ENCODE results near the gene DENND6A. TPM values are rescaled to one million over a fixed set of nuclear protein-coding genes. Genes with fewer than 3 reads are reported as not detected.
A peak's percentile ranks its signal among the peaks of the same experiment; 100 is the strongest.
"Not testable (repeated sequence)": the region's sequence is repeated elsewhere in the genome, so short reads cannot be mapped to it uniquely, and the experiment has no call there.

Gene DENND6A
- polyA plus RNA-seq, 4 donors = 25.3 to 33.7 (median 29.8) TPM

DNA sequence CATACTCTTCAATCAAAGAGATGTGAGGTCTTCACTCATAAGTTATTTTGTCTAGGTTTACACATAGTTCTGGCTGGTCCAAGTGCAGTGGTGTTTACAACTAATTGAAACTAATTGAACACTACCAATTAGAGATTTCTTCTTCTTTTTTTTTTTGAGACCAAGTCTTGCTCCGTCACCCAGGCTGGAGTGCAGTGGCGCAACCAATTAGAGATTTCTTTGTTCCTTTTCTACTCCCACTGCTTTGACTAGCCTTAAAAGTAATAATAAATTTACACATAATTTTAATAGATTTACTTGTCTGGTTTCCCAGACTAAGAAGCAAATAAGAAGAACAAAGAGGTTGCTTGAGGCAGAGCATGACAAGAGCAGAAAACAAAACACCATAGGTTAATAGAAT, 6.7 kb upstream of the DENND6A start:
- no peak for DNase-seq (ENCODE audit: low read depth in 4 of 4, low spot score in 2 of 4)

DNA sequence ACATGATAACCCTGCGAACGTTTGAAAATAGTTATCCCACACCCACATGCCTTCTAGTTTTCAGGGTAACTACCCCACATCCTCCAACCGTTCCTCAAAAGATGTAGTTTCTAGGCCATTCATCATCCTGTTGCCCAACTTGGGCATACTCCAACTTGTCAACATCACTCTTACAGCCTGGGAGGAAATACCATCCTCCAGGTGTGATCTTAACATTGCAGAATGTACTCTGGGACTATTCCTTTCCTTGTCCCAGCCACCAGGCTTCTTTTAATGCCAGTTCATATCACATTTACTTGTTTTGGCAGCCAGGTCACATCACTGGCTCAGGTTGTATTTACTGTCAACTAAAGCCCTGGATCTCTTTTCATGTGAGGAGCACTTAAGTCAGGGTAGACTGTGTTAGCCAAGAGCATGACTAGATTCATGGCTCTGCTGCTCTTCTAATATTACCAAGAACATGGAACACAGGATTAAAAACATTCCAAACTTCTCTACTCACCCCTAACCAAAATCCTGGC, 4.0 kb upstream of the DENND6A start:
- no peak for DNase-seq (ENCODE audit: low read depth in 4 of 4, low spot score in 2 of 4)

DNA sequence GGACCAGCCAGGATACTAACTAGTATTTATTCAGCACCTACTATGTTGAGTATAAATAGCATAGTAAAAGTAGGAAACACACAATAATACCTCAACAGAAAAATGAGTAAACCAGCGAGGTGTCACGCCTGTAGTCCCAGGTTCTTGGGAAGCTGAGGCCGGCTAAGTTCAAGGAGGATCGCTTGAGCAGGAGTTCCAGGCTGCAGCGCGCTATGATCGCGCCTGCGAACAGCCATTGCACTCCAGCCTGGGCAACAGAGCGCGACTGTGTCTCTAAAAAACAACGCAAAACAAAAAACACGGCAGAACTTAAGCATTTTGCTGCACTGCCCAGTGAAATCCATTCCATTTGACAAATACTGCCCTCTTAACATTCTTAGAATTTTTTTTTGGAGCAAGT, 1.3 kb upstream of the DENND6A start:
- no peak for DNase-seq (ENCODE audit: low read depth in 4 of 4, low spot score in 2 of 4)

DNA sequence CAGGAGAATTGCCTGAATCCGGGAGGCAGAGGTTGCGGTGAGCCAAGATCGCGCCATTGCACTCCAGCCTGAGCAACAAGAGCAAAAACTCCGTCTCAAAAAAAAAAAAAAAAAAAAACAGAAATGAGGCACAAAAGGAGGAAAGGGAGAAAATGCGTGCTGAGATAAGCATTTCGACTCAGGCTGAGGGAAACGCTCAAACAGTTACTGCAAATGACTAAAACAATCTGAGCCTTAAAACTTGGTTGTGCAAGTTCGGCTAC, 813 bp downstream of the DENND6A start:
- DNase-seq (ENCODE audit: low read depth in 4 of 4, low spot score in 2 of 4) = not testable (repeated sequence)

DNA sequence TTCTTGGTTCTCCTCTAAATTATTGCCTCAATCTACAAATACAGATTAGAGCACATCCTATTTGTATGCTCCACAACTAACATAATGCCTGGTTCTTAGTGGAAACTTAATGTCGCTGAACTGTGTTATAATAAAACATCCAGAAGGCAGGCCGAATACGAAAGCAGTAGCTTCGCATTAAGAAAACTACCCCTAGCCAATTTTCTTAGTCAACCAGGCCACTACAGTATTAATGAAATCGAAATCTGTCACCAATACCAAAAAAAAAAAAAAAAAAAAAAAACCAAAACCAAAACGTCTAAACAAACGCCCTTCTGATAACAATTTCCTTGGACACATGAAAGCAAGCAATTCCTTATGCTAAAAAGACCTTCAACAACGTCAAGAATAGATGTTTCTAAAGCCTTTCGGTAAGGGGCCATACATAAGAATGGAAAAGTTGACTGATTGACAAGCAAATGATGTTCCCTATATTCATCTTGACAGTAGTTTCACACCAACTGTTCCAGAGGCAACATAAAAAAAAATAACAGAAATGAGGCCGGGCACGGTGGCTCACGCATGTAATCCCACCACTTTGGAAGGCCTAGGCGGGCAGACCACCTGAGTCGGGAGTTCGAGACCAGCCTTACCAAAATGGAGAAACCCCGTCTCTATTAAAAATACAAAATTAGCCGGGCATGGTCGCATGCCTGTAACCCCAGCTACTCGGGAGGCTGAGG, 1.3 kb downstream of the DENND6A start:
- peak in 1 of 4 donors; percentile 23 for DNase-seq (ENCODE audit: low read depth in 4 of 4, low spot score in 2 of 4)

DNA sequence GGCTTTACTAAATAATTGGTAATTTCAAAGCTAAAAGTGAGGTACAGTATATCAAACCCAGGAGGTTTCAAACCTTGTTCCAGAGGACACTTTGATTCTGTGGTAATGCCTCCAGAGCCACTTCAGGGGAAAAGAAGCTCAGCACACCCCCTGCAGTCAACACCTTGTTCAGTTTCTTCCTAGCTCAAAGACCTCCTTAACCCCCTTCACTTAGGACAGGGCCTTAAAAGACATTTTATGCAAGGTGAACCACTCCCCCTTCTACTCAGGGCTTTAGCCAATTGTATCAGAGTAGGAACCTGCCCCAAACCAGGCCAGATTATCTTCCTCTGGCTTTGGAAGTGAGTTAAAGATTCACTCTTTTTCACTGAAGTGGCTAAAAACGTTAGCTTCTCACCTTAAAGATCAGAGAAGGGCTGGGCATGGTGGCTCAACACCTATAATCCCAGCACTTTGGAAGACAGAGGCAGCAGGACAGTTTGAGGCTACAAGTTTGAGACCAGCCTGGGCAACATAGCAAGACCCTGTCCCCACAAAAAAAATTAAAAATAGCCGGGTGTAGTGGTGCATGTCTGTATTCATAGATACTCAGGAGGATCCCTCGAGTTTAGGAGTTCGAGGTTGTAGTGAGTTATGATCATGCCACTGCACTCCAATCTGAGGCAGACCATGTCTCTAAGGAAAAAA, 3.4 kb downstream of the DENND6A start:
- DNase-seq (ENCODE audit: low read depth in 4 of 4, low spot score in 2 of 4) = no peak

DNA sequence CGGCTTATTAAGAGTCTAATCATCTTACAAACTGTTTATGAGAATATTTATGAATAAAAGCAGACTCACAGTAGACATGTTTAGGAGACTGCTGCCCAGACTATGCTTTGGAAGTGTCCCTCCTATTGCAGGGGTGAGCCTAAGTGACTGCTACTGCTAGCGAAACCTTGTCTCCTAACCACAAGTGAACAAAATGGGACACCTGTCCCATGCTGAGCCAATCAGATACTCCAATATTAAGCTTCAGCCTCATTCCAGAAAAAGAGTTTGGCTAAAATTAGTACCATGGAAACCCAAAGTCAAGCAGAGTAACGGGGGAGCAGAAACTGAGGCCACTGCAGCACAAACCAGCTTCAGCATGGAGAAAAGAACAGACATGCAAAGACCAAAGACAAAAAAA, 4.6 kb downstream of the DENND6A start:
- no peak for DNase-seq (ENCODE audit: low read depth in 4 of 4, low spot score in 2 of 4)

DNA sequence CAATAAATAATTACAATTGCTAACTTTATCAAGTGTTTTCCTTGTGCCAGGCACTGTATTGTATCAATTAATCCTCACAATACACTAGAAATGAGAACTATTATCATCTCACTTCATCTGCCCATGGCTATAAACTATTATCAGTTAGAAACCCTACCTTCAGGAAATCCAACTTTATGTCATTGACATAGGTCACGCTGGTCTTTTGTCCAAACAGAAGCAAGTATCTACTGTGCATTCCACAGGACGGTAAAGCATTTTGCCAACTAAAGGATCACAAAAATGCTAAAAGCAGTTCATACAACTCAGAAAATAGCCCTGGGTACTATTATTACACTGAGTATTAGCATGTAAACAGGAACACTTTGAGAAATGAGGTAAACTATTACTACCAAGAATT, 9.6 kb downstream of the DENND6A start:
- no peak for DNase-seq (ENCODE audit: low read depth in 4 of 4, low spot score in 2 of 4)

DNA sequence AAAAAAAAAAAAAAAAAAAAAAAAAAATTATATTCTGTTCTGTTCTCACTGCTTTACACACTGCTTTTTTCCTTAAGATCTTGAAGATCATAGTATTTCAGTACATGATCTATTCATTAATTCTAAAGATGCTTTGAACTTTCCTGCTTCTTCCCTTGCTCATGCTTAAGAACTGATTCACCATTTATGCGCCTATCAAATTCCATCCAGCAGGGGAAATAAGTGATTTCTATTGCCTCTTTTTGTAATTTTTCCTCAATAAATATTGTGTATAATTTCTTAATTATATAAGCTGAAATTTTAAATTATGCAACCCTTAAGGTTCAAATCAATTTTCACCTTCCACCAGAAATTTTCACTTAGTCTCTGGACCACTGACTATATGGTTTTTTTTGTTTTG, 10.6 kb downstream of the DENND6A start:
- no peak for DNase-seq (ENCODE audit: low read depth in 4 of 4, low spot score in 2 of 4)

DNA sequence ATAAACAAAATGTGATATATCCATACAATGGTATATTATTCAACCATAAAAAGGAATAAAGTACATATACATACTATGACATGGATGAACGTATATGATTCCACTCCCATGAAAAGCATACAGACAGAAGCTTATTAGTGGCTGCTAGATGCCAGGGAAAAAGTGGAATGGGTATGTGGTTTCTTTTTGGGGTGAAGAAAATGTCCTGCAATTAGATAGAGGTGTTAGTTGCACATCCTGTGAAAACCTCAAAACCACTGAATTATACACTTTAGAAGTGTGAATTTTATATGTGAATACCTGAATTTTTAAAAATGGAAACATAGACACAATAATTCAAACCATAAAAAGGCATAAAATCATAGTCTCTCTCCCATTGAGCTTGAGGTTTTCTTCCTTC, 11.2 kb downstream of the DENND6A start:
- no peak for DNase-seq (ENCODE audit: low read depth in 4 of 4, low spot score in 2 of 4)

DNA sequence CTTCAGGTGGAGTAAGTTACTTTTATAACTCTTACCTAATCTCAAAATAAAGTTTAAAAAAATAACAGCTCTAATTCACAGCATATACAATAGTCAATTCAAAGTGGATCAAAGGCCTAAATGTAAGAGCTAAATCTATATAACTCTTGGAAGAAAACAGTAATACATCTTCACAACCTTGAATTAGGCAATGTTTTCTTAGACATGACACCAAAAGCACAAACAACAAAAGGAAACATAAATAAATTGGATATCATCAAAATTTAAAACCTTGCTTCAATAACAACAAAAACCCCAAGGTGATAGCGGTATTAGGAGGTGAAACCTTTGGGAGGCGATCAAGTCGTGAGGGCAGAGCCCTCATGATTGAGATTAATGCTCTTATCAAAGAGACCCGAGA, 12.8 kb downstream of the DENND6A start:
- DNase-seq (ENCODE audit: low read depth in 4 of 4, low spot score in 2 of 4) = no peak

DNA sequence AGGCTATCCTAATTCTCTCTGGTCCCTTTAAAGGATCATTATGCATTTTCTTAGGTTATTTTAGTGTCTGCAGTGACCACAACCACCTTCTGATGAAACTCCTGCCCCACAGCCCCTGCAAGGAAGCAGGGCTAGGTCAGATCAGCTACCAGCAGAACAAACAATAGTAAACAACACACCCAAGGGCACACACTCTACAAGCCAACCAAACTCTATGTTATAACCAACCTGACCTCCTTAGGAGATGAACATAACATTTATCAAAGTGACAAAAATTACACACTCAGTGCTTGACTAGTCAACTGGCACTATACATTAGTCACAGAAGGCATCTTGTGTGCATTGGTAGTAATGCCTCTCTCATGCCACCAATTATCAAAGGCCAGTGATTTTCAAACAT, 17.3 kb downstream of the DENND6A start:
- DNase-seq (ENCODE audit: low read depth in 4 of 4, low spot score in 2 of 4) = no peak

DNA sequence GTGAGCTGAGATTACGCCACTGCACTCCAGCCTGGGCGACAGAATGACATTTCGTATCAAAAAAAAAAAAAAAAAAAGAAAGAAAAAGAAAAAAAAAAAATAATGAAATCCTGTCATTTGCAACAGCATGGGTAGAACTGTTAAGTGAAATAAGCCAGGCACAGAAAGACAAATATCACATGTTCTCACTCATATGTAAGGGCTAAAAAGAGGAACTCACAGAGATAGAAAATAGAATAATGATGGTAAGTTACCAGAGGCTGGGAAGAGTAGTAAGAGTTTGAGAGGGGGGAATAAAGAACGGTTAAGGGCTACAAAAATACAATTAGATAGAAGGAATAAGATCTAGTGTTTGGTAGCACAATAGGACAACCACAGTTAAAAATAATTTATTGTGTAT, 19.7 kb downstream of the DENND6A start:
- no peak for DNase-seq (ENCODE audit: low read depth in 4 of 4, low spot score in 2 of 4)

DNA sequence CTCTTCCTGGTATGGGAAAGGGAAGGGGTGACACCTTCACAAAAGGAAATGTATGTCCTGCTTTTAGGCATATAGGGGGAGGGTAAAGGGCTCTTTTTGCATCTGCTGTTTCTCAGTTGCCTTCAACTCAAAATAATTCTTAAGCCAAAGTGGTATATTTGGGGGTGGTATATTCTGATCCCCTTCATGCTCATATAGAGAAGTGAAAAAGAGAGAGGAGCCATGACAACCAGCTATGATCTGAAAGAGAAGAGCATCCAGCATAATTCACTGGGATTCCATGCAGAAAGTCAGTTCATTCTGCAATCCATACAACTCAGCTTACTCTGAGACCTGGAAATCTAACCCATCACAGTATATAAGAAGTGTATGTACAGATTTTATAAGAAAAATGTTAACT, 22.3 kb downstream of the DENND6A start:
- DNase-seq (ENCODE audit: low read depth in 4 of 4, low spot score in 2 of 4) = no peak

DNA sequence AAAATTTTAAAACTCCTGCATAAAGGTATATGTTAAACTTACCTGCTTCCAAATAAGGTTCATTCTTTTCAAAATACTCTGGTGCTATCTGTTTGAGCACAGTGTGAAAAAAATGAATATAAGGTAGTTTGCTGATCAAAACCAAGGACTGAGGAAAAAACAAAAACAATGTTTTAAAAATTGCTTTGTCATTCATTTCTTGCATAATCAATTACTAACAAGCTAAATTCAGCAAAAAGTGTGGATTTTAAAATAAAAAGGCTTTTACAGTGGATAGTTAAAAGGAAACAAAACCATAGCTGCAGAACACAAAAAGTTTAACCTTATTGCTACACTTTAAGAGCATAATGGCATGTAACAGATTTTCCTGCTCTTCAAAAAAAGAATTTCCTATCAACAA, 31.5 kb downstream of the DENND6A start:
- DNase-seq (ENCODE audit: low read depth in 4 of 4, low spot score in 2 of 4) = no peak

DNA sequence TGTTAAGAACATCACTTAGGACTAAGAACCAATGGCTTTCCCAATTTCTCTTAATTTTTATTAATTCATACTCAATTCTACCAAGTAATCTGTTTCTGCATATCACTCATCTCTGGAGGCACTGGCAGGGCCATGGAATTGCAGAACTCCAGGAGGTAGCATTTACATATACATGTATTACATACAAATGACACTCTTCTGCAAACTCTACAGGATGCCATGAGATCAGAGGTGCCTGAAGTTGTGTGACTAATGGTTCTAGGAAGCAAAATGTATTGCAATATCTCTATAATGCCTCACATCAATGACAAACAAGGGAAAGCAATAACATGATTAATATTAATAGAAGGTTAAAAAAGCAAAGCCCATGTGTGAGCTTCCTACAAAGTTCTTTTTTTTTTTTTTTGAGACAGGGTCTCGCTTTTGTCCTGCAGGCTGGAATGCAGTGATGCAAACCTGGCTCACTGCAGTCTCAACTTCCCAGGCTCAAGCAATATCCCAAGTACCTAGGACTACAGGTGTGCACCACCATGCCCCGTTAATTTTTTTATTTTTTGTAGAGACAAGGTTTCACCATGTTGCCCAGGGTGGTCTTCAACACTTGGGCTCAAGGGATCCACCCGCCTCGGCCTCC, 33.0 kb downstream of the DENND6A start:
- no peak for DNase-seq (ENCODE audit: low read depth in 4 of 4, low spot score in 2 of 4)

DNA sequence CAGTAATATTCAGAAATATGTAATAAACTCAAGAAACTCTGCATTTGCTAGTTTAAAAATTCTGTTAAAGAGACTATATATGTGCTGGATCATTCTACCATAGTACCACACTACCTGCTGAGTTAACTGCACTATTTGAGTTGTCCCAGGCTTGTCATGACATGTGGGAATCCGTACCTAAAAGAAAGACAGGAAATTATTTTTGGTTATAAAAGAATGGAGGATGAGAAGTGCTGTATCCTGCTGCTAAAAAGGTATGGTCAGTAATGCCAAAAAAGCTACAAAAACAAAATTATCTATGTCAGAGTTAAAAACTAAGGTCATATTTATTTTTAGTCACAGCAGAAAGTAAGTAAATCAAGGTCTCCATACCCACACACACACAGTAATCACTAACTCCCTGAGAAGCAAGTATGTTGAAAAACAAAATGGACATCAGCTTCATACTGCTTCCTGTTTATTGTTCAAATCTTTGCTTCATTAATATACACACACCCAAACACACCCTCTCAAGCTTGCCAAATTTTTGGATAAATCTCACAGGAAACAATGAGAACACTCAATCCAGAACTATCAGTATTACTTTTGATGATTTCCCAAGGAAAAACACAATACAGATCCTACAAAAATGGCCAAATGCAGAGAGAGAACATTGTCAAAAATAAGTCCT, 33.7 kb downstream of the DENND6A start:
- no peak for DNase-seq (ENCODE audit: low read depth in 4 of 4, low spot score in 2 of 4)

DNA sequence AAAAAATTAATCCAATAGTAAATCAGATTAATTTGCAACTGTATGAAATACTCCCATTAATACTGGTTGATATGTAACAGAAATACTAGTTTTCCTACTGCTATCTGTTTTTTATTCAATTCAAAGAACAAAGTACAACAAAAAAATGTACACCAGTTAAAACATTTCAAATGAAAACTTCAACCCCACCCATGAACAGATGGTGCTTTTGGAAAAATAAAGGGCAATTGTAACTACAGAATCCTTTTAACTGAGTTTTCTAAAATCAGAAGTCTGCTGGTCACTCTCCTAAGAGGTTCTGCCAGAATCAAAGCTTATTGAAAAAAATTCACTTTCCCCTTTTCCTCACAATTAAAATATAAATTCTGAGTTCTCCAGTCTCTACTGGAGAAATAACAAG, 34.3 kb downstream of the DENND6A start:
- no peak for DNase-seq (ENCODE audit: low read depth in 4 of 4, low spot score in 2 of 4)

DNA sequence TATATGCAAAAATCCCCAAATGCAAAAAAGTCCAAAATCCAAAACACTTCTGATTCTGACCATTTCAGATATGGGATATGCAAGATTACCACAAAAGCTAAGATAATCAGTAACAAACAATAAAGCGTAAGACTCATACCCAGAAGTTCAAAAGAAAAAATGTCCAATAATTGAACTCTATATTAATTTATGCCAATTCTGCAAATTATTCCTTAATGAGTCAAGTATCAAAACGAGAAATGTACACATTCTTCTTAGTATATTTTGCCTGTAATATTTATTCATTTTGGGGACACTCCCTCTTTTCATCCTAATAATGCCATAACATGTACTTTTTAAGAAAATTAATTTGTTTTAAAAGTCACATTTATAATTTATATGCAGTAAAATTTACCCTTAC, 37.1 kb downstream of the DENND6A start:
- no peak for DNase-seq (ENCODE audit: low read depth in 4 of 4, low spot score in 2 of 4)

DNA sequence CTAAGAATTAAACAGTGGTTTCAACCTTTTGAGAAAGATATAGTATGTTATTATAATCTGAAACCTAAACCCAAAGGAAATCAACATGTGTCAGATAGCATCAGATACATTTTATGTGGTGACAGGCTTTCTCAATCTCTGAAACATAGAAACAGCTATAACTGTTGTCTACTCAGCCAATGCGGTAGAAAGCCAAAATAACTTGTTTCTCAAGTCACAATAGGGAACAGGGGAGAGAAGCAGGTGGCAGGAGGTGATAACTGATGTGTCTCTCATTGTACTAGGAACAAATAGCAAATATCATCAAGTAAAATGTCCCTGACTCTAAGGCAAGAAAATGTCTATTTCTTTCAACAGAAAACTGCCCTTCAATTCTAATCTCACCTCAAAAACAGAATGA, 38.6 kb downstream of the DENND6A start:
- DNase-seq (ENCODE audit: low read depth in 4 of 4, low spot score in 2 of 4) = no peak

DNA sequence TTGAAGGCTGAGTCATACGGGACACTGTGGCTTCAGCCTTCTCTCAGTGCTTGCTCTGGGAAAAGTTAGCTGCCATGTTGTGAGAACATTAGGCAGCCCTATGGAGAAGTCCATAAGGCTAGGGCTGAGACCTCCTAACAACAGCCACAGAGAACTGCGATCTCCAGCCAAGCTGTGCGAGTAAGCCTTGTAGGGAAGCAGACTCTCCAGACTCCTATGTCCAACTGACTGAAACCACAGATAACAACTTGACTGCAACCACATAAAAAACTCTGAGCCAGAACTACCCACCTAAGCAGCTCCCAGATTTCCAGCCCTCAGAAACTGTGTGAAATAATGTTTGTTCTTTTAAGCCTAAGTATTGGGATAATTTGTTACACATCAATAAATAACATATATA, 40.7 kb downstream of the DENND6A start:
- no peak for DNase-seq (ENCODE audit: low read depth in 4 of 4, low spot score in 2 of 4)

Data from left renal cortex interstitium (tissue), 4 donors.